DOHH2 (cell line): ENCODE measurements around the gene RNF6.

Experiments used
- H3F3A ChIP-seq: fragments of 200-600 bp; sonication (generic), shearing (Covaris generic); 2 replicates; pipeline ENCODE4 v1.6.0; 2016; ENCODE audit warnings: antibody characterized with exemption, mild to moderate bottlenecking; ENCODE audit not compliant: control insufficient read depth, insufficient read depth
- H3K27ac ChIP-seq: fragments of 200-600 bp; sonication (generic); 2 replicates; pipeline ENCODE4 v1.5.1; 2014; ENCODE audit warnings: low read depth, mild to moderate bottlenecking, low read length, moderate library complexity
- H3K27me3 ChIP-seq: fragments of 200-600 bp; sonication (generic); 2 replicates; pipeline ENCODE4 v1.6.1; 2014; ENCODE audit warnings: mild to moderate bottlenecking, low read length, mixed read lengths; ENCODE audit not compliant: control insufficient read depth
- H3K36me3 ChIP-seq: fragments of 200-600 bp; sonication (generic); 2 replicates; pipeline ENCODE4 v1.6.1; 2014; ENCODE audit warnings: mild to moderate bottlenecking, low read length, moderate library complexity, mixed read lengths; ENCODE audit not compliant: control insufficient read depth
- H3K4me1 ChIP-seq: fragments of 200-600 bp; sonication (generic); 2 replicates; pipeline ENCODE4 v1.6.1; 2014; ENCODE audit warnings: mild to moderate bottlenecking, low read length, mixed read lengths; ENCODE audit not compliant: control insufficient read depth
- H3K4me2 ChIP-seq: fragments of 200-600 bp; sonication (generic); 2 replicates; pipeline ENCODE4 v1.6.0; 2014; ENCODE audit warnings: mild to moderate bottlenecking, low read length, moderate library complexity
- H3K4me3 ChIP-seq: fragments of 200-600 bp; sonication (generic); 2 replicates; pipeline ENCODE4 v1.5.1; 2014; ENCODE audit warnings: mild to moderate bottlenecking, low read length, mixed read lengths
- H3K79me2 ChIP-seq: fragments of 200-600 bp; sonication (generic); 2 replicates; pipeline ENCODE4 v1.6.1; 2014; ENCODE audit warnings: mild to moderate bottlenecking, low read length, mixed read lengths; ENCODE audit not compliant: control insufficient read depth
- H3K9me2 ChIP-seq: fragments of 200-600 bp; sonication (generic); replicated peaks from 2 replicates; pipeline ENCODE4 v1.6.1; 2014; ENCODE audit warnings: mild to moderate bottlenecking, low read length, mixed read lengths; ENCODE audit not compliant: control insufficient read depth
- H3K9me3 ChIP-seq: fragments of 200-600 bp; sonication (generic); 2 replicates; pipeline ENCODE4 v1.6.1; 2014; ENCODE audit warnings: antibody characterized with exemption, low read length, mixed read lengths; ENCODE audit not compliant: control insufficient read depth, insufficient read depth
- H4K20me1 ChIP-seq: fragments of 200-600 bp; sonication (generic); 2 replicates; pipeline ENCODE4 v1.6.0; 2014; ENCODE audit warnings: low read depth, mild to moderate bottlenecking, antibody characterized with exemption, low read length, moderate library complexity; ENCODE audit not compliant: control insufficient read depth, insufficient read depth
- CTCF ChIP-seq: fragments of 200-600 bp; sonication (generic); IDR thresholded peaks from one replicate; pipeline ENCODE4 v1.5.1; 2014; ENCODE audit warnings: antibody characterized with exemption, mild to moderate bottlenecking, low read depth, low read length; ENCODE audit not compliant: poor library complexity, severe bottlenecking
- EZH2phosphoT487 ChIP-seq: fragments of 200-600 bp; sonication (generic); IDR thresholded peaks from 2 replicates; pipeline ENCODE4 v1.6.1; 2017; ENCODE audit warnings: borderline replicate concordance, mild to moderate bottlenecking, antibody characterized with exemption, low read length, moderate library complexity, mixed read lengths

The RNF6 gene

GRCh38 chr13:26262156-26262555 is 40.0 kb upstream of the RNF6 start:
- H3K4me3 ChIP-seq, result no peak overlapping the region
- H3K27me3 ChIP-seq, result no peaks in the 10 kb centered on the region
- H3K9me2 ChIP-seq, result no peaks in the 10 kb centered on the region
- no peaks in the 10 kb centered on the region for H3K36me3 ChIP-seq
- H3K79me2 ChIP-seq, result peaks cover 99% of the 10 kb centered on the region
- no peak overlapping the region for H3K4me2 ChIP-seq
- no peak overlapping the region for H3K27ac ChIP-seq
- peaks cover 13% of the 10 kb centered on the region for H4K20me1 ChIP-seq
- H3K9me3 ChIP-seq, result no peaks in the 10 kb centered on the region
- peaks cover 14% of the 10 kb centered on the region for H3K4me1 ChIP-seq
- no peaks in the 10 kb centered on the region for H3F3A ChIP-seq
- TF ChIP-seq EZH2phosphoT487, result no peak
- no peak for TF ChIP-seq CTCF

GRCh38 chr13:26259634-26260033 is 37.5 kb upstream of the RNF6 start:
- H3K36me3 ChIP-seq, result no peaks in the 10 kb centered on the region
- peaks cover 14% of the 10 kb centered on the region for H4K20me1 ChIP-seq
- H3K4me2 ChIP-seq, result no peak overlapping the region
- TF ChIP-seq CTCF (no peak), EZH2phosphoT487 (no peak)
- no peak overlapping the region for H3K27ac ChIP-seq
- H3F3A ChIP-seq, result peaks cover 2% of the 10 kb centered on the region; the same call in 1 of the 2 replicates
- no peak overlapping the region for H3K4me3 ChIP-seq
- H3K27me3 ChIP-seq, result no peaks in the 10 kb centered on the region
- no peaks in the 10 kb centered on the region for H3K9me3 ChIP-seq
- H3K79me2 ChIP-seq, result peaks cover 99% of the 10 kb centered on the region
- H3K4me1 ChIP-seq, result peaks cover 24% of the 10 kb centered on the region
- no peaks in the 10 kb centered on the region for H3K9me2 ChIP-seq

- TF ChIP-seq EZH2phosphoT487 (no peak), CTCF (no peak)
- peaks cover 79% of the 10 kb centered on the region for H3K79me2 ChIP-seq
- no peaks in the 10 kb centered on the region for H3K9me3 ChIP-seq
- H3K36me3 ChIP-seq, result no peaks in the 10 kb centered on the region
- H3K4me1 ChIP-seq, result peaks cover 31% of the 10 kb centered on the region
- H3K4me3 ChIP-seq, result no peak overlapping the region
- no peaks in the 10 kb centered on the region for H3K27me3 ChIP-seq
- H3K27ac ChIP-seq, result no peak overlapping the region
- H4K20me1 ChIP-seq, result peaks cover 14% of the 10 kb centered on the region
- H3K9me2 ChIP-seq, result no peaks in the 10 kb centered on the region
- peak overlapping the region; percentile 73 for H3K4me2 ChIP-seq
- H3F3A ChIP-seq, result peaks cover 2% of the 10 kb centered on the region; the same call in 1 of the 2 replicates
These were observed 34.9 kb upstream of the RNF6 start for GRCh38 chr13:26257049-26257448.
